ENCODE measurements around the gene TLE7.

TLE7 gene

DNA sequence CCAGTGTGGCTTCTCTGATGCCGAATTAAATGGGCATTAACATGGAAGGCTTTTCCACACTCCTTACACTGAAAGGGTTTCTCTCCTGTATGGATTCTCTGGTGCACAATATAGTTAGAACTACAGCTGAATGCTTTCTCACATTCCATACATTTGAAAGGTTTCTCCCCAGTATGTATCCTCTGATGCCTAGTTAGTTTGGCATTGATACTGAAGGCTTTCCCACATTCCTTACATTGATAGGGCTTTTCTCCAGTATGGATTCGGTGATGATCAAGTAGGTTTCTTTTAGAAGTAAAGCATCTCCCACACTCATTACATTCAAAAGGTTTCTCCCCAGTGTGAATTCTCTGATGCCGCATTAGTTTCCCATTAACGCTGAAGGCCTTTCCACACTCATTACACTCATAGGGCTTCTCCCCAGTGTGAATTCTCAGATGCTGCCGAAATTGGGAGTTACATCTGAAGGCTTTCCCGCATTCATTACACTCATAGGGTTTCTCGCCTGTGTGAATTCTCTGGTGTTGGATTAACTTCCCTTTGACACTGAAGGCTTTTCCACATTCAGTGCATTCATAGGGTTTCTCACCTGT is 6.5 kb upstream of the TLE7 start:
- H3K9me3 ChIP-seq (ENCODE audit: insufficient read depth, low read depth, low read length): peaks cover 63% of the 10 kb centered on the region
- WGBS: 97% methylated on average over 6 of the region's 7 CpGs
- no peak overlapping the region for H3K27ac ChIP-seq (ENCODE audit: low read depth, low read length)
- no peaks in the 10 kb centered on the region for H3K4me1 ChIP-seq (ENCODE audit: insufficient read depth, low read length)
- H3K9ac ChIP-seq (ENCODE audit: low read depth, low read length): no peak overlapping the region
- H3K36me3 ChIP-seq (ENCODE audit: insufficient read depth, low read length): peaks cover 59% of the 10 kb centered on the region
- no peaks in the 10 kb centered on the region for H3K27me3 ChIP-seq (ENCODE audit: insufficient read depth, low read length)
- peak overlapping the region; percentile 26; the same call in 1 of the 2 replicates for H3K4me3 ChIP-seq (ENCODE audit: low read length)

DNA sequence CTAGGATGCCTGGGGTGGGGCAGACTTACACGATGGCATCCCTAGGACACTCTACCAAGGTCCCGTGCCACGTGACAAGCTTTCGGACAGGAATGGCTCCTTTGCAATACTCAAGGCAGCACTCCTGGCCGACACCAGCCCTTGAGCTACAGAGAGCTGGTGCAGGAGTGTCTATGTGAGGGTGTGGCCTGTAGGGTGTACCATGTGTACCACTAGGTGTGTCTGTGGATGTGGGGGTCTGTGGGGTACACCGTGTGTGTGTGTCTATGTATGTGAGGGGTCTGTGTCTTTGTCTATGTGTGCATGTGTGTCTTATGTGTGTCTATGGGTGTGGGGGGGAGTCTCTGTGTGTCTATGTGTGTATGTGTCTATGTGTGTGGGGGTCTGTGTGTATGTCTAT is 1.9 kb upstream of the TLE7 start:
- 90% methylated on average over 6 of the region's 6 CpGs for WGBS
- Histone ChIP-seq H3K9ac (ENCODE audit: low read depth, low read length) (no peak overlapping the region), H3K4me1 (ENCODE audit: insufficient read depth, low read length) (no peaks in the 10 kb centered on the region), H3K27ac (ENCODE audit: low read depth, low read length) (no peak overlapping the region), H3K4me3 (ENCODE audit: low read length) (no peak overlapping the region), H3K9me3 (ENCODE audit: insufficient read depth, low read depth, low read length) (peaks cover 24% of the 10 kb centered on the region), H3K27me3 (ENCODE audit: insufficient read depth, low read length) (no peaks in the 10 kb centered on the region), H3K36me3 (ENCODE audit: insufficient read depth, low read length) (peaks cover 13% of the 10 kb centered on the region)

DNA sequence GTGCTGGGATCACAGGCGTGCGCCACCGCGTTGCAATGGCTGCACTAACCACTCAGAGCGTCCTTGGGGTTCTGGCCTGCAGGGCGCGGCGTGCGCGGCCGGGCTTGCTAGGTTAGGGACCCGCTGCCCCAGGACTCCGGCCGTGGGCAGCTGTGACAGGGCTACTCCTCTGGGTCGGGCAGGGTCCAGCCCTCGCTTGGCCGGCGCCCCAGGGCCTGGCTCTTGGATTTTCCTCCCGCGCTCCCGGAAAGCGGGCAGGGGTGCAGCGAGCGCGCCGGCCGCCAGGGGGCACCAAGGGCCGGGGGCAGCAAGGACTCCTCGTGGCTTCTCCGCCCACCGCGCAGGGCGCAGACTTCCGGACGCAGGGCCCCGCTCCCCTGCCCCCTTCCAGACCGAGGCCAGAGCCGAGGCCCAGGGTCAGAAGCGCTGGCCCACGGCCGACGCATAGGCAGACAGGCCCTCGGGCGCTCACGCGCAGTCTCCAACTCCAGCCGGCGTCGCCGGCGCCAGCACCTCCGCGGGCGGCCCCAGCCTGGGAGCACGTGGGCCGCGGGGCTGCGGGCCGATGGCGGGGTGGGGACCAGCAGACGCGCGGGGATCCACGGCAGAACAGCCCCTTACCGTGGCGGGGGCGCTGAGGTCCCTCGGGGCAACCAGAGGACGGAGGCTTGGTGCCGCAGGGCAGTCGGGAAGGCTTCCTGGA is 355 bp downstream of the TLE7 start:
- Histone ChIP-seq H3K27ac (ENCODE audit: low read depth, low read length) (no peak overlapping the region), H3K27me3 (ENCODE audit: insufficient read depth, low read length) (no peaks in the 10 kb centered on the region), H3K36me3 (ENCODE audit: insufficient read depth, low read length) (no peaks in the 10 kb centered on the region), H3K9me3 (ENCODE audit: insufficient read depth, low read depth, low read length) (peaks cover 2% of the 10 kb centered on the region), H3K4me1 (ENCODE audit: insufficient read depth, low read length) (no peaks in the 10 kb centered on the region), H3K9ac (ENCODE audit: low read depth, low read length) (no peak overlapping the region), H3K4me3 (ENCODE audit: low read length) (no peak overlapping the region)
- WGBS: 95% methylated on average over 71 of the region's 71 CpGs

DNA sequence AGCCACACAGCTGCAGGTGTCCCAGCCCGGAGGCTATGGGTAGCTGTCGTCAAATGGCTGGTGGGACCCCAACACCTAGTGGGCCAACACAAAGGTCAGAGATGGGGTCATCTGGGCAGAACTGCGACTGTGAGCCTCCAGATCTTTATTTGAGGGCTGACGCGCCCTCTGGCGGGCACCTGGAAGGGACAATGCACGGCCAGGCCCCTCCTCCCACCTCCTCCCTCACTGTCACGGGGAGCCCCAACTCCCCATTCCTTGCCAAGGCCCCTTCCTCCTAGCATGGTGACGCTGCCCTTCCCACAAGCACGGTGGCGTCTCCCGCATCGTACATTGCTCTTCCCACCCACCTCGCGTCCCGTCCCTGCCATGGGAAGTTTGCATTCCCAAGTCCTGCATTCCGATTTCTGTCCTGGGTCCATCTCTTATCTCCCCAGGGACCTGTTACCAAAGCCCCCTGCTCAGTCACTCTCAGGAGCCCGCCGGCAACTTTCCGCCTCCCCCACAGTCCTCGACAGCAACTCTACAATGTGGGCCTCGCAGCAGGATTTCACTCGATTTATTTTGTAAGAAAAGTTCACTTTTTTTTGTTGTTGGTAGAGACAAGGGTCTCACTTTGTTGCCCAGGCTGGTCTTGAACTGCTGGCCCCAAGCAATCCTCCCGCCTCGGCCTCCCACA is 1.0 kb downstream of the TLE7 start:
- Histone ChIP-seq H3K4me3 (ENCODE audit: low read length) (no peak overlapping the region), H3K9me3 (ENCODE audit: insufficient read depth, low read depth, low read length) (no peaks in the 10 kb centered on the region), H3K36me3 (ENCODE audit: insufficient read depth, low read length) (no peaks in the 10 kb centered on the region), H3K9ac (ENCODE audit: low read depth, low read length) (no peak overlapping the region), H3K27me3 (ENCODE audit: insufficient read depth, low read length) (no peaks in the 10 kb centered on the region), H3K4me1 (ENCODE audit: insufficient read depth, low read length) (no peaks in the 10 kb centered on the region), H3K27ac (ENCODE audit: low read depth, low read length) (no peak overlapping the region)
- 70% methylated on average over 25 of the region's 25 CpGs for WGBS

DNA sequence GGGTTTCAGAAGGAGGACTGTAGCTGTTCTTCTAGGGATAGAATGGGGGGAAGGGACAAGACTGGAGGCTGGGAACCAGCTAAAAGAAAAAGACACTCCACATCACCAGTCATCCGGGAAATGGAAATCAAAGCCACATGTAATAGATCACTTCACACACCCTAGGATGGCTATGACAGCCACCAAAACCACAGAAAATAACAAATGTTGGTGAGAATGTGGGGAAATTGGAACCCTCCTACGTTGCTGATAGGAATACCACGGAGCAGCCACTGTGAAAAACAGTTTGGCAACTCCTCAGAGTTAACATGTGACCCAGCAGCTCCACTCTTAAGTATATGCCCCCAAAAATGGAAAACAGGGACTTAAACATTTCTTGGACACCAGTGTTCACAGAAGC is 2.3 kb downstream of the TLE7 start:
- WGBS: 47% methylated on average over 3 of the region's 3 CpGs
- Histone ChIP-seq H3K4me3 (ENCODE audit: low read length) (no peak overlapping the region), H3K9me3 (ENCODE audit: insufficient read depth, low read depth, low read length) (no peaks in the 10 kb centered on the region)

DNA sequence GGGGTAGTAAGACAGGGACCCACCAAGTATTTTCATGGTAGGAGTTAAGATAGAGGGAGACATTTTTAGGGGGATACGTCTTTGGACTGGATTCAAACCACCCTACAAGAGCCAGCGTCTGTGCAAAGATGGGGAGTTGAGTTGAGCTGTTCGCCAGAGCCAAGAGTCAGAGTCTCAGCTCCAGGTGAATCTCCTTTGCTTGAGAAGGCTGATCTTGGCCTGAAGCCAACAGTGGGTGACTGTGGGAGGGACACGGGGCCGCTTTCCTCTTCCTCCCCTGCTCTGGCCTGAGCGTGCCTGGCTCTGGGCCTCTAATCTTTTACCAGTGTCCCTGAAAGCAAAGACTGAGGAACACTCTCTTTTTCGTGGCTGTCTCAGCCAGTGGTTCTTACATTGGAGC is 5.4 kb downstream of the TLE7 start:
- no peak overlapping the region for H3K27ac ChIP-seq (ENCODE audit: low read depth, low read length)
- 82% methylated on average over 7 of the region's 7 CpGs for WGBS
- H3K9ac ChIP-seq (ENCODE audit: low read depth, low read length): no peak overlapping the region
- no peak overlapping the region for H3K4me3 ChIP-seq (ENCODE audit: low read length)
- no peaks in the 10 kb centered on the region for H3K36me3 ChIP-seq (ENCODE audit: insufficient read depth, low read length)
- H3K9me3 ChIP-seq (ENCODE audit: insufficient read depth, low read depth, low read length): no peaks in the 10 kb centered on the region
- H3K4me1 ChIP-seq (ENCODE audit: insufficient read depth, low read length): no peaks in the 10 kb centered on the region
- H3K27me3 ChIP-seq (ENCODE audit: insufficient read depth, low read length): no peaks in the 10 kb centered on the region

More for the DNA sequence above, 2.3 kb downstream of the TLE7 start:
- Histone ChIP-seq H3K9ac (ENCODE audit: low read depth, low read length) (no peak overlapping the region), H3K27ac (ENCODE audit: low read depth, low read length) (no peak overlapping the region), H3K27me3 (ENCODE audit: insufficient read depth, low read length) (no peaks in the 10 kb centered on the region), H3K36me3 (ENCODE audit: insufficient read depth, low read length) (no peaks in the 10 kb centered on the region), H3K4me1 (ENCODE audit: insufficient read depth, low read length) (no peaks in the 10 kb centered on the region)

DNA sequence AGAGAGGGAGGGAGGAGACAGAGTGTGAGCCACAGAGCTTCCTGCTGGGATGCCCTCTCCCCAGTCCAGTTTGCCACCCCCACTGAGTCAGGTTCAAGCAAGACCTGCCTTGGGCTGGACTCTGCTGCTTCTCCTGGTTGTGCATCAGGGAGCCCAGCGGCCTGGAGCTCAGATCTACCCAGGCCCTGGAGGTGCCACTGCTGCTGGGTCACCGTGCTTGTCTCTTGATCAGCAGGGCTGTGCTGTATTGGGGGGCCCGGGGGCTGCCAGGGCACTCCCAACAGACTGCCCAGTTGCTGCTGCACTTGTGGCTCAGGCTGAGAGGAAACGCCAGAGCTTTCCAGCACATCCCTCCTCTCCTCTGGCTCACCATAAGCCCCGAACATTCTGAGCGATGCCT is 8.9 kb downstream of the TLE7 start:
- WGBS: 86% methylated on average over 6 of the region's 6 CpGs
- Histone ChIP-seq H3K27ac (ENCODE audit: low read depth, low read length) (no peak overlapping the region), H3K27me3 (ENCODE audit: insufficient read depth, low read length) (peaks cover 13% of the 10 kb centered on the region; the same call in 1 of the 2 replicates), H3K4me1 (ENCODE audit: insufficient read depth, low read length) (no peaks in the 10 kb centered on the region), H3K9ac (ENCODE audit: low read depth, low read length) (no peak overlapping the region), H3K9me3 (ENCODE audit: insufficient read depth, low read depth, low read length) (no peaks in the 10 kb centered on the region), H3K4me3 (ENCODE audit: low read length) (no peak overlapping the region), H3K36me3 (ENCODE audit: insufficient read depth, low read length) (no peaks in the 10 kb centered on the region)

DNA sequence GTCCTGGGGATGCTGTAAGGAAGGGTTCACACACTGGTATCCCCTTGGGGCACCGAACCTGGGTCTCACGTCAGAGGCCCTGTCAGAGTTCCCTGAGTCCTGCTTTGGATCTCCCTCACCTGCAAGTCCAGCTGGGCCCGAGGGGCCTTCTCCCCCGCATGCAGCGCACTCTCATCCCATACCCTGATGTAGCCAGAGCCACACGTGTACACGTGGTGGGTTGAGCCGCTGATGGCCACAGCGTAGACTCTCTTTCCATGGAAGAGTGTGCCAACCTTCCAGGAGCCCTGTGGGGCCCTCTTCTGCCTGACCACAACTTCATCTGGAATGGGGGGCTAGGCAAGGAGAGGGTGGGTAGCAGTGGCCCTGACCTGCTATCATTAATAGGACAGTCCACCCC is 9.9 kb downstream of the TLE7 start:
- Histone ChIP-seq H3K4me1 (ENCODE audit: insufficient read depth, low read length) (no peaks in the 10 kb centered on the region), H3K36me3 (ENCODE audit: insufficient read depth, low read length) (no peaks in the 10 kb centered on the region), H3K9me3 (ENCODE audit: insufficient read depth, low read depth, low read length) (no peaks in the 10 kb centered on the region), H3K9ac (ENCODE audit: low read depth, low read length) (no peak overlapping the region), H3K4me3 (ENCODE audit: low read length) (no peak overlapping the region), H3K27me3 (ENCODE audit: insufficient read depth, low read length) (peaks cover 13% of the 10 kb centered on the region; the same call in 1 of the 2 replicates), H3K27ac (ENCODE audit: low read depth, low read length) (no peak overlapping the region)
- WGBS: 95% methylated on average over 9 of the region's 9 CpGs

DNA sequence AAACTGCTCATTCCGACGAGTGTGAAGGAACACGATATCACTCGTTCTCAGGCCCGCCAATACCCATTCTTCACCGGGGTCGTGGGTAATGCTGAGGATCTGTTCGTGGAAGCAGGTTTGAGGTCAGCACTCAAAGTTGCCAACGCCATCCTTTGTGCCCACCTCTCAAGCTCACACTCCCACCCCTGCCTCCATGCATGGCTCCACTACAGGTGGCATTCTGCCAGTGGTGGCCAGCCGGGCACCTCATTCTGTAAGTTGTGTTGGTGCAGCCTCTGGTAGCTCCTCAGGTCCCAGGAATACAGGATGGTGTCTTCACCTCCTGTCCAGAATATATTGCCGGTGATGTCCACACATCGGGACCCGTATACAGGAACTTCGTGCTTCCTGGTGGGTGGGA is 10.7 kb downstream of the TLE7 start:
- Histone ChIP-seq H3K36me3 (ENCODE audit: insufficient read depth, low read length) (no peaks in the 10 kb centered on the region), H3K27ac (ENCODE audit: low read depth, low read length) (no peak overlapping the region), H3K9me3 (ENCODE audit: insufficient read depth, low read depth, low read length) (no peaks in the 10 kb centered on the region), H3K9ac (ENCODE audit: low read depth, low read length) (no peak overlapping the region), H3K27me3 (ENCODE audit: insufficient read depth, low read length) (peaks cover 13% of the 10 kb centered on the region; the same call in 1 of the 2 replicates), H3K4me3 (ENCODE audit: low read length) (no peak overlapping the region), H3K4me1 (ENCODE audit: insufficient read depth, low read length) (no peaks in the 10 kb centered on the region)
- 90% methylated on average over 14 of the region's 14 CpGs for WGBS

DNA sequence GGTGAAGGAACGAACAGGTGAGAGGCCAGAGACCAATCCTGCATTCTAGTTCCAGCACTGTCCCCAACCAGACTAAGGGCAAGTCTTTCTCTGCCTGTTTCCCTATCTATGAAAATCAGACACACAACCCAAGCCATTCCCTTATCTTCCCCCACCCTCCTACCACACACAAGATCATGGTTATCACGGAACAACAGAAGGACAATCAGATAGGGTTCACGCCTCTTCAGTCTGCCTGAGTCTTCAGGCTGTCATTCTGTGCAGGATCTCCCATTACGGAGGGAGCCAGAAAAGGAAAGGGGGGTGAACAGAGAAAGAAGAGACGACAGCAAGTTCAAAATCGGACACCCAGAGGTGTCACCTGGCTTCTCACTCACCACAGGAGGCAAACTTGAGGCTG is 11.1 kb downstream of the TLE7 start:
- 75% methylated on average over 6 of the region's 6 CpGs for WGBS
- H3K4me3 ChIP-seq (ENCODE audit: low read length): no peak overlapping the region
- H3K9ac ChIP-seq (ENCODE audit: low read depth, low read length): no peak overlapping the region
- H3K27me3 ChIP-seq (ENCODE audit: insufficient read depth, low read length): peaks cover 14% of the 10 kb centered on the region; the same call in 1 of the 2 replicates
- no peaks in the 10 kb centered on the region for H3K4me1 ChIP-seq (ENCODE audit: insufficient read depth, low read length)
- H3K36me3 ChIP-seq (ENCODE audit: insufficient read depth, low read length): no peaks in the 10 kb centered on the region
- no peak overlapping the region for H3K27ac ChIP-seq (ENCODE audit: low read depth, low read length)
- no peaks in the 10 kb centered on the region for H3K9me3 ChIP-seq (ENCODE audit: insufficient read depth, low read depth, low read length)

DNA sequence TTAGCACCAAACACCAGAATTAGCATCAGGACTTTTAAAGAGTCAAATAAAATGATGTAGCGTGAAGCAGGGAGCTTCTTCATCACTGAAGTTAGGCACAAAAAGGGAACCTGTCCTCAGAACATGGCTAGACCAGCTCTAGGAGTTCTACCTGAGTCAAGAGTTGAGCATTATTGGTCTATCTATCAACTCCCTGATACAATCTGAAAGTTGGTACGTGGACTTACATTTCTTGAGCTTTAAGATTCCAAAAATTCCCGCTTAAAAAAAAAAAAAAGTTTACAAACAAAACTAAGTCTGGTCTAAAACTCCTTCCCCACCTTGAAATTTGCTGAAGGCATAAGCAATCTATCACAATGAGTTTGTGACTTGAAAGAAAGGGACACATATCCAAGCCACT is 12.3 kb downstream of the TLE7 start:
- Histone ChIP-seq H3K27me3 (ENCODE audit: insufficient read depth, low read length) (peaks cover 26% of the 10 kb centered on the region), H3K36me3 (ENCODE audit: insufficient read depth, low read length) (no peaks in the 10 kb centered on the region), H3K4me1 (ENCODE audit: insufficient read depth, low read length) (no peaks in the 10 kb centered on the region), H3K4me3 (ENCODE audit: low read length) (no peak overlapping the region), H3K27ac (ENCODE audit: low read depth, low read length) (no peak overlapping the region), H3K9ac (ENCODE audit: low read depth, low read length) (no peak overlapping the region), H3K9me3 (ENCODE audit: insufficient read depth, low read depth, low read length) (no peaks in the 10 kb centered on the region)
- WGBS: 94% methylated on average over 3 of the region's 3 CpGs

Measured in HUES64 (cell line).